Gastroesophageal sphincter (tissue), 3 donors: ENCODE measurements around the gene CIZ1.

ENCODE experiments used
- EP300 ChIP-seq: sonication (generic); formaldehyde crosslinking; IDR thresholded peaks from one replicate; pipeline ENCODE4 v1.6.1; 2017; ENCODE audit warnings: antibody characterized with exemption, mild to moderate bottlenecking
- POLR2A ChIP-seq, 2 donors: fragments of 450-650 bp; IDR thresholded peaks; one replicate each; pipeline ENCODE4 v1.6.1; 2017; ENCODE audit warnings: antibody characterized with exemption in 2 of 2, mild to moderate bottlenecking in 2 of 2, moderate library complexity in 1 of 2
- TF ChIP-seq, protein P1 (sequence below), 4 experiments: fragments of 200-600 bp in 2 of 4; fragments of 450-650 bp in 2 of 4; sonication (generic) in 1 of 4; IDR thresholded peaks; one replicate each; pipeline ENCODE4 v1.5.1; 2017 to 2019; ENCODE audit warnings: antibody characterized with exemption in 4 of 4, mild to moderate bottlenecking in 2 of 4, moderate library complexity in 2 of 4

DNA sequence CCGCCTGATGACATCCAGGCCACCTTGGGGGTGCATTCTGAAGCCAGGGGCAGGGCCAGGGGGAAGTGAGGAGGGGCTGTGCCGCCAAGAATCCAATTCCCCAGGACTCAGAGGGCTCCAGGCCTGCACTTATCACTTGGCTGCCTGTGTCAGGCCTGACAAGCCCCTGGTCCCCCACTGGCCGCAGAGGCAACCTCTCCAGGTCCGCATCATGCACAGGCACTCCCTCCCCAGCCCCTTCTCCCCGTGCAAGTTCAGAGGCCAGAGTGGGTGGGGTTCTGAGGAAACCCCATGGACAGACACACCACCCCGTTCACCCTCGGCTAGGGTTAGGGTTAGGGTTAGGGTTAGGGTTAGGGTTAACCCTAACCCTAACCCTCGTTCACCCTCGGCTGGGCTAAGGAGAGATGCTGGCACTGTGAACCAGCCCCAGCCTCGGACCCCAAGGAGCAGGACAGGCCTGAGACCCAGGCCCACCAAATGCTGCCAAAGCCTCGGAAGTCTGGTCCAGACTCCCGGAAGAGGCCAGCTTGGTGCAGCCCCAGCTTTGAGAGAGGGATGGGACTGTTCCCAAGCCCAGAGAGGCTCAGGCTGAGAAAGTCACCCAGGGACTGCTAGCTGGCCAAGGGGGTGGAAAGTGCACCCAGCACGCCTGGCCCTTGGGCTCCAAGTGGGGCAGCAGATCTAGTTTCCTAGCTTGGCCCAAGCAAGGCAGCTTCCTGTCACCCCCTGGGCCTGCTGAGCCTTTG, 37.3 kb downstream of the CIZ1 start:
- TF ChIP-seq, protein P1, sequence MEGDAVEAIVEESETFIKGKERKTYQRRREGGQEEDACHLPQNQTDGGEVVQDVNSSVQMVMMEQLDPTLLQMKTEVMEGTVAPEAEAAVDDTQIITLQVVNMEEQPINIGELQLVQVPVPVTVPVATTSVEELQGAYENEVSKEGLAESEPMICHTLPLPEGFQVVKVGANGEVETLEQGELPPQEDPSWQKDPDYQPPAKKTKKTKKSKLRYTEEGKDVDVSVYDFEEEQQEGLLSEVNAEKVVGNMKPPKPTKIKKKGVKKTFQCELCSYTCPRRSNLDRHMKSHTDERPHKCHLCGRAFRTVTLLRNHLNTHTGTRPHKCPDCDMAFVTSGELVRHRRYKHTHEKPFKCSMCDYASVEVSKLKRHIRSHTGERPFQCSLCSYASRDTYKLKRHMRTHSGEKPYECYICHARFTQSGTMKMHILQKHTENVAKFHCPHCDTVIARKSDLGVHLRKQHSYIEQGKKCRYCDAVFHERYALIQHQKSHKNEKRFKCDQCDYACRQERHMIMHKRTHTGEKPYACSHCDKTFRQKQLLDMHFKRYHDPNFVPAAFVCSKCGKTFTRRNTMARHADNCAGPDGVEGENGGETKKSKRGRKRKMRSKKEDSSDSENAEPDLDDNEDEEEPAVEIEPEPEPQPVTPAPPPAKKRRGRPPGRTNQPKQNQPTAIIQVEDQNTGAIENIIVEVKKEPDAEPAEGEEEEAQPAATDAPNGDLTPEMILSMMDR (IDR thresholded peaks at IDR 0.05): no peak
- TF ChIP-seq POLR2A (IDR thresholded peaks at IDR 0.05) (no peak), EP300 (no peak)
